ENCODE results near the gene TBX2. TPM values are rescaled to one million over a fixed set of nuclear protein-coding genes. Genes with fewer than 3 reads are reported as not detected.
"Not testable (repeated sequence)": the region's sequence is repeated elsewhere in the genome, so short reads cannot be mapped to it uniquely, and the experiment has no call there.

TBX2 gene
- 0.08 TPM in 1 of 2 replicates, not detected in the other for total RNA-seq (2014; rRNA removed; shearing (Covaris generic))

- DNase-seq (ENCODE audit: low spot score): no peak
These were observed at the start of gene TBX2 for GRCh38 chr17:61399131-61400065. Gene TBX2 (plus strand): TSS chr17:61399843. CDS start chr17:61400177, 334 bp downstream.

GRCh38 chr17:61351745-61352407 lies 47.8 kb upstream of the TBX2 start:
- DNase-seq (ENCODE audit: low spot score): no peak

DNA sequence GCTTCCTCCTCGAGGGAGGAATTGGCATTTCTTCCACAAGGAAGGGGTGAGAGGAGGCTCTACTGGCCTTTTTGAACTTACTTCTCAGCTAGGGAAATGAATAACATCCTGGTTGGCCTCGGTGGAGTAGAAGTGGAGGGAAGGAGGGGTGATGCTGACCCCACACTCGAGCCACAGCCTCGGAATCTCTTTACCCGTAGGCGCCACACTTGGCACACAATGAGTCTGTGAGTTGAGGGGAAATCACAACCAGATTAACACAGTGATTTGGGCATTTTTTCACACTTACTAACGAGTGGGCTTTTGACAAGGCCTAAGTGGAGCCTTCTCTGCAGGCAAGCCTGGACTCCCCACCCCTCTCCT lies 47.3 kb upstream of the TBX2 start:
- no peak for DNase-seq (ENCODE audit: low spot score)

DNA sequence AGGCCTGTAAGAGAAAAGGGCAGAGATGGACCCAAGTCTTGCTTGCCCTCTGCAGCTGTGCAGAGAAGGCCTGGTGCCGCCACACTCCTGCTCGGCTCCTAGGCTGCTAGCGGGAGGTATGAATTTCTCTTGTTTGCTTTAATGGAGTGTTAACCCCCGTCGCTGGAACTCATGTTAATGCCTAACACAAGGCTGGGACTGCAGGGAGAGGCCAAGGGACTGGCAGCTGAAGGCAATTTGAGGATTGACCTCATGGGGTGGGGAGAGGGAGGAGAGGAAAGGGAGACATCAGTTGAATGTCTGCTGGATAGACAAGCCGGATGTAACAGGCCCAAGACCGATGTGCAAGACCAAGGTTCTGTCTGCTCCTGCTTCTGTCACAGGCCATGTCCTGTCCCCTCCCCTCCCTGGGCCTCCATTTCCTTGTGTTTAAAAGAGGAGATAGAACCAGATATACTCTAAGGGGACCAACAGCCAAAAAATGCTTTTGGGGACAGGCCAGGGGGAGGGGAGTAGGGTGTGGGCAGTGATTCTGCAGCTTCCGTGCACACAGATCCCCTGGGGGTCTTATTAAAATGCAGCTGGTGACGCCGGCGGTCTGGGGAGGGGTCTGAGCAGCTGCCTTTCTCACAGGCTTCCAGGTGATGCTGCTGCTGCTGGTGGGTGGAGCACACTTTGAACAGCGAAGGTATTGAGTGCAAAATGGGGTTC lies 46.7 kb upstream of the TBX2 start:
- DNase-seq (ENCODE audit: low spot score): no peak

GRCh38 chr17:61353615-61354014 lies 46.0 kb upstream of the TBX2 start:
- DNase-seq (ENCODE audit: low spot score): no peak

- DNase-seq (ENCODE audit: low spot score): no peak
These were observed 44.5 kb upstream of the TBX2 start for GRCh38 chr17:61354895-61355874.

- not testable (repeated sequence) for DNase-seq (ENCODE audit: low spot score)
These were observed 42.6 kb upstream of the TBX2 start for GRCh38 chr17:61357061-61357460.

DNA sequence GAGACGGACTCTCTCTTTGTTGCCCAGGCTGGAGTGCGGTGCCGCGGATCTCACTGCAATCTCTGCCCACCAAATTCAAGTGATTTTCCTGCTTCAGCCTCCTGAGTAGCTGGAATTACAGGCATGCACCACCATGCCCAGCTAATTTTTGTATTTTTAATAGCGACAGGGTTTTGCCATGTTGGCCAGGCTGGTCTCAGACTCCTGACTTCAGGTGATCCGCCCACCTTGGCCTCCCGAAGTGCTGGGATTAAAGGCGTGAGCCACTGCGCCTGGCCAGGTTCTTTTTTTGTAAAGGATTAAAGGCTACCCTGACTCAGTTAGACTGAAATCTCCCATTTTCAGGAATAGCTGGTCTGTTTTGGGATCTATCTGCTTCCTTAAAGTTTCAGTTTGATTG lies 40.1 kb upstream of the TBX2 start:
- not testable (repeated sequence) for DNase-seq (ENCODE audit: low spot score)

DNA sequence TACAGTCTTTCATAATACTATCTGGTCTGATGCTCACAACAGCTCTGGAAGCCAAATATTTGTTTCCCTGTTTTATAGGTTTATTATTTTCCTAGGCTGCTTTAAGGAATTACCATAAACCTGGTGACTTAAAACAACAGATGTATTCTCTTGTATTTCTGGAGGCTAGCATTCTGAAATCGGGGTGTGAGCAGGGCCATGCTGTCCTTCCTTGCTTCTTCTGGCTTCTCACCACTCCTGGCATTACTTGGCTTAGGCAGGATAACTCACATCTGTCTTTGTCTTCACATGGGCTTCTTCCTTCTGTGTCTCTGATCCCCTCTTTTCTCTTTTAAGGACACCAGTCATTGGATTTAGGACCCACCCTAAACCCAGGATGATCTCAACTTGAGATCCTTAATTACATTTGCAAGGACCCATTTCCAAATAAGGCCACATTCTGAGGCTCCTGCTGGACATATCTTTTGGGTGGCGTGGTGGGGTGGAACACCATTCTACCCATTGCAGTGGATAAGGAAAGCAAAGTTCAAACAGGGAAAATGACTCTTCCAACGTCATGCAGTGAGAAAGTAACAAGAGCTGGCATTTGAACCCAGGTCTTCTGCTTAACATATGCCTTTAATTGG lies 39.2 kb upstream of the TBX2 start:
- DNase-seq (ENCODE audit: low spot score): no peak

DNA sequence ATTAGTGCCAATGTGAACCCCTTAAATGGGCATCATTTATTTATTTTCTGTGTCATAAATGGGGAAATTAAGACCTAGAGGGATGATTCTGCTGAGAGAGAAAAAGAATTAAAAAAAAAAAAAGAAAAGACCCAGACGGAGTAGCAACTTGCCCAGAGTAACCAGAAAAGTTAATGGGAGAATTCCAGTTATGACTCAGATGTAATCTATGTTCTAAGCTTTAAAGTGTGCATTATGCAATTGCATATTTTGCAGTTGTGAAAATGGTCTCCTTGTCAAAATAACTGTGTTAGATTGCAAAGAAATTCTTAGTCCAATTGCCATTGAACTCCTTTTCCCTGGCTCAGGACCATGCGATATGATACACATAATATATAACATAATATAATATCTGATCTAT lies 38.6 kb upstream of the TBX2 start:
- DNase-seq (ENCODE audit: low spot score): no peak

- DNase-seq (ENCODE audit: low spot score): no peak
These were observed 37.2 kb upstream of the TBX2 start for GRCh38 chr17:61362396-61362795.

DNA sequence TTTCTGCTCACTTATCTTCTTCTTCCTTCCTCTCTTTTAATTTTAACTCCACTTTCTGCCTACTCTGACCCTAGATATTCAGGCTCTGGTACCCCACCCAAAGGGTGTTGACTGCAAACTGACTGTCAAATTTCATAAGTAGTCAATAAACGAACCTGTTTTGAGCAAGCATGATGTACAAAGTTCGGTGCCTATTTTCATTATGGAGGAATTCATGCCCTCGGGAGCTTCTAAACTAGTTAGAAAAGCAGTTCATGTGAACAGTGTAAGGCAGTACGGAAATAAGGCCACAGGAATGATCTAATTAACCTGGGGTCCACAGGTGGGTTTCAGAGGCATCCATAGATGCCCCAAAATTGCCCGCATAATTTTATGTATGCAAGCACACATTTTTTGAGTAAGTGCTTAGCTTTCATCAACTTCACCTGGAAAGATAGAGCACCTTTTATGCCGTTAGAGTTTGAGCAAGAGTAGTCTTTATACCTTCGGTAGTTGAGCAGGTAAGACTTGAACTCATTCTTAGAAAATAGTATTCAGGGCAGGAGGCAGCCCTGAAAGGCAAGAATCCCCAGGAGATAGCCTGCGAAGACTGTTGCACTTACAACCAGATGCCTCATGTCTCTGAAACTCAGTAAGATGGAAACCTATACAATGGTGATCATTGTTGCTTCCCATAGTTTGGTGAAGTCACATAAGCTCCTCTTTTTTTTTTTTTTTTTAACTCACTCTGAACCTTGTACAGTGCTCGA lies 36.6 kb upstream of the TBX2 start:
- DNase-seq (ENCODE audit: low spot score): no peak

DNA sequence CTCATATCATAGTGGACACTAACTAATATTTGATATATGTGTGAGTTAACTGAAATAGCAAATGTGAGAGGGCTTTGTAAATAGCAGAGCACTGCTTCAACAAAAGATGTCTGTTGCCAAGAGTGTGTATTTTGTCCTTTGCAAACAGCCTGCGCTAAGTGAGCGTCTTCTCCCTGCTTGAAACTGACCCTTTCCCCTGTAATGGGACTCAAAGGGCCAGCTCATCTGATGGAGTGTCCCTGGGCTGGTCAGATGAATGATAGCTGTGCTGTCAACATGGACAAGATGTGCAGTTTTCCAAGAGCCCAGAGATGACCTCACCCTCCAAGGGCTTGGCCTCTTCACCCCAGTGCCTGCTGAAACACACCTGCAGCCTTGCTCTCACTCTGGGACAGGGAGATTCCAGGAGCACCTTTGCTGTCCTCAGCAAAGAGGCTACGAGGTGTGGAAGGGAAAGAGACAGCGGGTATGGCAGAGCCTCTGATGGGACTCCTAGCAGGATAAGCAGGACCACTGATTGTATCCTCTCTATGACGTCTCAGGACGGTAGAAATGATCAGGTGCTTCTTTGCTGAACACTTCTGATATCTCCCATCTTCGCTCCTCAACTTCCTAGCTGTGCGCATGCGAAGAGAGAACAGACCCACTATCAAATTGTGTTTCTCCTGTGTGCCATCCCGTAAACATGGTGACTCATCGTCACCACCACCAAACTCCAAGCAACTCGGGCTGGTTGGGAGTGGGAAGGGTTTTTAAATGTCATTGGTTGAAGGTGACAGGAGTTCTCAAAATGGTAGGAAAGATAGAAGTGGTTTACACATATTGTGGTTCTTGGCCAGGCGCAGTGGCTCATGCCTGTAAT lies 35.8 kb upstream of the TBX2 start:
- no peak for DNase-seq (ENCODE audit: low spot score)

DNA sequence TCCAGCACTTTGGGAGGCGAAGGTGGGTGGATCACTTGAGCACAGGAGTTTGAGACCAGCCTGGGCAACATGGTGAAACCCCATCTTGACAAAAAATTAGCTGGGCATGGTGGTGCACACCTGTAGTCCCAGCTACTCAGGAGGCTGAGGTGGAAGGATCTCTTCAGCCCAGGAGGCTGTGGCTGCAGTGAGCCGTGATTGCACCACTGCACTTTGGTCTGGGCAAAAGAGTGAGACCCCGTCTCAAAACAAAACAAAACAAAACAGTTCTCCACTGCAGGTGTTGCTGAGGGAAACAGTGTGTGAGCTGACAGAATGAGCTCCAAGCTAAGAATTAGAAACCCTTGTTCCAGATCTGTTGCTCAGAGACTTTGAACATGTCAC lies 35.2 kb upstream of the TBX2 start:
- DNase-seq (ENCODE audit: low spot score): no peak

DNA sequence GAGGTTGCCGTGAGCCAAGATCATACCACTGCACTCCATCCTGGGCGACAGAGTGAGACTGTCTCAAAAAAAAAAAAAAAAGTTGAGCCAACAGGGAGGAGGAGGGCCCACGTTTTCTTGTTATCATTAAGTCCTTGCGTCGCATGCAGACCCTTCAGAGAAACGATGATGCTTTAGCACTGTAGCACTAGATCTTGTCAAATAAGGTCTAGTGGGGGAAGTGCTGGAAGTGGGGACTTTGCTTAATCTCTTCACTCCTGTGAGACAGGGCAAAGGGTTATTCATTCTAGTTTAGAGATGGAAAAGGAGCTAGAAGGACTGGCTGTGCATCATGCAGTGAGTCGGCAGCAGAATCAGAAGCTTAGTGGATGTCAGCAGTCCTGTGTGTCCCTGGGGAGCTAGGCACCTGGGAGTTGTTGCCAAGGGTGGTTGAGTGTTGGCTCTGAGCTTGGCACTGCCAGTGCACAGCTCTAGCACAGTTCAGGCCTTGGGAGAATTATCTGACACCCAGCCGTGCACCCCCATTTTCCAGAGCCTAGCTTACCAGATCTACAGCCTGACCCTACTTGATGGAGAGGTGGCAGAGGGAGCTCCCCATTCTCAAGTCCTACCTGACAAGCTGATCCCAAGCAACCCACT lies 33.4 kb upstream of the TBX2 start:
- no peak for DNase-seq (ENCODE audit: low spot score)

GRCh38 chr17:61366715-61367413 lies 32.8 kb upstream of the TBX2 start:
- no peak for DNase-seq (ENCODE audit: low spot score)

DNA sequence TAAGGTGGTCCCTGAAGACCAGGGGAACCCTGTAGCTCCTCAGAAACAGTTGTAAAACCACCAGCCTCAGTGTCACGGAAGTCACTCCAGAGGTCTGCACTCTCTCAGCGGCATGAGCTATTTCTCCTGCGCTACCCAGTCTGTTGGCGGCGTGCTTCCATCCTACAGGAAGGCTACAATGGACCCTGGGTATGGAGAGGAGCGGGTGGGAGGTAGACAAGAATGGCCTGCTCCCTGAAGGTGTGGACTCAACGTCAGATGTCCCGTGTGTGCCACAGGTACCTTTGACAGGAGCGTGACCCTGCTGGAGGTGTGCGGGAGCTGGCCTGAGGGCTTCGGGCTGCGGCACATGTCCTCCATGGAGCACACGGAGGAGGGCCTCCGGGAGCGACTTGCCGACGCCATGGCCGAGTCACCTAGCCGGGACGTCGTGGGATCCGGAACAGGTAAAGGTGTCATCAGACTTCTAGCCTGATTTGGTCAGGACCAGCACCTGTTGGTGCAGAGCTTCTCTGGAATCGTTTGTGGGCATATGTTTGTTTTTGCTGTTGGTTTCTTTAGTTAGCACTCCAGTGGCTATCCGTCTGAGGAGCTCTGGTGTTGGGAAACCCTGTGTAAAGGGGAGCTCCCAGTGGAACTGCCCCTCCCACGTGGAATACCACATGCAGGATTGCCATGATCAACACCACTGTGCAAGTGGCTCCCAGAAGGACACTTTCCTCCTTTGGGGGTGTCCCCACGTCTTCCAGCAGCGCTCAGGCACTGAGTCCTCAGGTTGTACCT lies 31.4 kb upstream of the TBX2 start:
- DNase-seq (ENCODE audit: low spot score): no peak
